GM23338 (cell line): Measurements from ENCODE around the gene PPP1R37. TPM values are rescaled to one million over a fixed set of nuclear protein-coding genes. Genes with fewer than 3 reads are reported as not detected.

Experiments used
- ATAC-seq: fragments of 200-7000 bp; cut with Tn5 transposase; 3 replicates; pipeline ENCODE4 v1.9.1; 2020
- DNase-seq: peaks from one replicate; pipeline ENCODE4 v3.0.0-alpha.2; 2015; ENCODE audit warnings: low spot score
- H2AFZ ChIP-seq: fragments of 200-600 bp; sonication (generic); 2 replicates; pipeline ENCODE4 v1.8.0; 2016; ENCODE audit warnings: antibody characterized with exemption, mild to moderate bottlenecking, moderate library complexity
- H3F3A ChIP-seq: fragments of 200-600 bp; sonication (generic); replicated peaks from 2 replicates; pipeline ENCODE4 v1.8.0; 2017; ENCODE audit warnings: antibody characterized with exemption, mixed run types, low read depth
- H3K27ac ChIP-seq: fragments of 200-600 bp; sonication (generic); 2 replicates; pipeline ENCODE4 v1.6.1; 2016; ENCODE audit warnings: low read depth
- H3K27me3 ChIP-seq: fragments of 200-600 bp; sonication (generic); 2 replicates; pipeline ENCODE4 v1.8.0; 2016; ENCODE audit warnings: mild to moderate bottlenecking, mixed run types, moderate library complexity; ENCODE audit not compliant: insufficient read depth
- H3K36me3 ChIP-seq: fragments of 200-600 bp; sonication (generic); 2 replicates; pipeline ENCODE4 v1.8.0; 2016; ENCODE audit warnings: mild to moderate bottlenecking; ENCODE audit not compliant: insufficient read depth
- H3K4me1 ChIP-seq: fragments of 200-600 bp; sonication (generic); 2 replicates; pipeline ENCODE4 v1.8.0; 2016; ENCODE audit warnings: mild to moderate bottlenecking, moderate library complexity; ENCODE audit not compliant: insufficient read depth
- H3K4me2 ChIP-seq: fragments of 200-600 bp; sonication (generic); 2 replicates; pipeline ENCODE4 v1.7.1; 2017; ENCODE audit warnings: mixed run types
- H3K4me3 ChIP-seq: fragments of 200-600 bp; sonication (generic); 2 replicates; pipeline ENCODE4 v1.6.1; 2016; ENCODE audit warnings: mixed run types
- H3K79me2 ChIP-seq: fragments of 200-600 bp; sonication (generic); replicated peaks from 2 replicates; pipeline ENCODE4 v1.8.0; 2017; ENCODE audit warnings: mild to moderate bottlenecking; ENCODE audit not compliant: insufficient read depth
- H3K9me2 ChIP-seq: fragments of 200-600 bp; sonication (generic); 2 replicates; pipeline ENCODE4 v1.8.0; 2017; ENCODE audit not compliant: insufficient read depth
- H4K20me1 ChIP-seq: fragments of 200-600 bp; sonication (generic); replicated peaks from 2 replicates; pipeline ENCODE4 v1.8.0; 2017; ENCODE audit warnings: mild to moderate bottlenecking; ENCODE audit not compliant: insufficient read depth
- H3K27ac Mint-ChIP-seq: 2 replicates; pipeline ENCODE4 v1.8.0; 2020; ENCODE audit warnings: inconsistent platforms, mild to moderate bottlenecking, moderate library complexity, mixed read lengths
- H3K27me3 Mint-ChIP-seq: 3 replicates; pipeline ENCODE4 v1.8.0; 2022; ENCODE audit warnings: low read depth, mild to moderate bottlenecking, moderate library complexity, mixed read lengths, inconsistent platforms; ENCODE audit not compliant: insufficient read depth, poor library complexity
- H3K36me3 Mint-ChIP-seq: 3 replicates; pipeline ENCODE4 v1.8.0; 2021; ENCODE audit warnings: low read depth, mild to moderate bottlenecking, inconsistent platforms, moderate library complexity, mixed read lengths
- H3K4me1 Mint-ChIP-seq: 3 replicates; pipeline ENCODE4 v1.8.0; 2020; ENCODE audit warnings: mild to moderate bottlenecking, inconsistent platforms, mixed read lengths
- H3K4me3 Mint-ChIP-seq: 3 replicates; pipeline ENCODE4 v1.8.0; 2021; ENCODE audit warnings: moderate library complexity, mild to moderate bottlenecking, inconsistent platforms, mixed read lengths
- H3K9me3 Mint-ChIP-seq: 3 replicates; pipeline ENCODE4 v1.8.0; 2020; ENCODE audit warnings: moderate library complexity, mild to moderate bottlenecking, inconsistent platforms, mixed read lengths
- CREB1 ChIP-seq: fragments of 250-450 bp; sonication (Bioruptor Pico); IDR thresholded peaks from 2 replicates; pipeline ENCODE4 v1.5.0; 2020; ENCODE audit warnings: low read depth, mild to moderate bottlenecking, moderate library complexity
- CTCF ChIP-seq, 2 experiments: fragments of 200-600 bp in 1 of 2; sonication (generic) in 1 of 2; conservative IDR thresholded peaks; 2 replicates each; pipeline versions ENCODE4 v1.5.1 to v1.6.1; 2016 to 2017; ENCODE audit warnings: antibody characterized with exemption in 2 of 2, low read depth in 2 of 2, mild to moderate bottlenecking in 2 of 2, moderate library complexity in 1 of 2
- EZH2 ChIP-seq: fragments of 200-600 bp; sonication (generic); IDR thresholded peaks from one replicate; pipeline ENCODE4 v1.8.0; 2017; ENCODE audit warnings: antibody characterized with exemption, mild to moderate bottlenecking, low read depth; ENCODE audit not compliant: unreplicated experiment
- EZH2phosphoT487 ChIP-seq: fragments of 200-600 bp; sonication (generic); IDR thresholded peaks from one replicate; pipeline ENCODE4 v1.8.1; 2018; ENCODE audit warnings: antibody characterized with exemption; ENCODE audit not compliant: unreplicated experiment
- JUNB ChIP-seq: IDR thresholded peaks from one replicate; pipeline ENCODE4 v1.6.1; 2016; ENCODE audit warnings: antibody characterized with exemption; ENCODE audit not compliant: unreplicated experiment
- NANOG ChIP-seq: IDR thresholded peaks from 2 replicates; pipeline ENCODE4 v1.6.1; 2016; ENCODE audit warnings: antibody characterized with exemption, borderline replicate concordance
- POLR2AphosphoS5 ChIP-seq: IDR thresholded peaks from 2 replicates; pipeline ENCODE4 v1.6.1; 2016; ENCODE audit warnings: antibody characterized with exemption, low read depth
- STAT1 ChIP-seq: IDR thresholded peaks from one replicate; pipeline ENCODE4 v1.6.1; 2016; ENCODE audit warnings: antibody characterized with exemption; ENCODE audit not compliant: unreplicated experiment
- ZNF114 ChIP-seq: fragments of 250-450 bp; sonication (Bioruptor Pico); IDR thresholded peaks from 2 replicates; pipeline ENCODE4 v1.5.0; 2020; ENCODE audit warnings: mild to moderate bottlenecking, moderate library complexity
- ZNF331 ChIP-seq: fragments of 250-450 bp; sonication (Bioruptor Pico); IDR thresholded peaks from 2 replicates; pipeline ENCODE4 v1.5.0; 2020; ENCODE audit warnings: low read depth, mild to moderate bottlenecking, moderate library complexity
- ZNF462 ChIP-seq: fragments of 250-450 bp; sonication (Bioruptor Pico); IDR thresholded peaks from 2 replicates; pipeline ENCODE4 v1.5.0; 2020; ENCODE audit warnings: mild to moderate bottlenecking, moderate library complexity
- polyA plus RNA-seq: library from polyadenylated mRNA; unstranded; fragments of >200 nt; fragmentation: Nextera tagmentation; extraction: Ambion mirVana; gene quantifications from 2 replicates; pipeline ENCODE4 v1.2.1, GENCODE V29; 2016
- total RNA-seq: library from RNA; depleted of rRNA; stranded (reverse); fragments of >200 nt; shearing (Covaris generic); gene quantifications from 2 replicates; pipeline ENCODE4 v1.2.3, GENCODE V29; 2014
- TF ChIP-seq, protein P1 (sequence below): IDR thresholded peaks from one replicate; pipeline ENCODE4 v1.6.1; 2018; ENCODE audit warnings: antibody characterized with exemption; ENCODE audit not compliant: unreplicated experiment
- TF ChIP-seq, protein P2 (sequence below): IDR thresholded peaks from 2 replicates; pipeline ENCODE4 v1.6.1; 2016; ENCODE audit warnings: antibody characterized with exemption

Gene PPP1R37
- total and polyA plus RNA-seq, 2 experiments from 2014 or later = 6.9 to 47.2 TPM

DNA sequence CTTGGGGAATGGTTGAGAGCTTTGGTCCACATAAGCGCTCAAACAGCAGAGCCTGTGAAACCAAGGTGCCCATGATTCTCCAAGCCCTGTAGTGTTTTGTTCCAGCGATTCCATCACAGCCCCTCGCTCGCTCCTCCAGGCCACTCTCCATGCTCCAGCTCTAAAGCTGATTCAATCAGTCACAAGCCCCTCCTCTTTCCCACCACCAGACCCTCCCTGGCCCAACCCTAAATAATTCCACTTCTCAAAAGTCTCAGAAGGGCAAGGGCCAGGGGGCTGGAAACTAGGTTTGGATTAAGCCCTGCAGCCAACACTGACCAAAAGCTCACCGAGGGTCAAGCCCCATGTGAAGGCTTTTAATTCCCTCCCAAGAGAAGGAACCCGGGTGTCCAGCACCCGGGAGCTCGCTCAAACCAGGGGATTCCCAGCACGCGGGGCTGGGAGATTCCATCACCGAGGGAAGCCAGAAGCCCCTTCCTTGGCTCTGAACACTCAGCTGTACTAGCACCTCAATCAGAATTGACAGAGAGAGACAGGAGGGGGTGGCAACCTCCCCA, 18.2 kb upstream of the PPP1R37 start:
- DNase-seq = peak; percentile 62
- Mint-ChIP-seq H3K27ac (0 out of 2 replicates have a peak overlapping the region, but pooled peaks have one; percentile 19), H3K4me1 (peaks cover 28% of the 10 kb centered on the region), H3K36me3 (peaks cover 24% of the 10 kb centered on the region), H3K27me3 (peaks cover 8% of the 10 kb centered on the region), H3K4me3 (peak overlapping the region; percentile 85), H3K9me3 (no peaks in the 10 kb centered on the region)
- Histone ChIP-seq H3K27me3 (no peaks in the 10 kb centered on the region), H2AFZ (no peak overlapping the region), H3K9me2 (no peaks in the 10 kb centered on the region), H3K79me2 (peaks cover 37% of the 10 kb centered on the region), H3F3A (peaks cover 34% of the 10 kb centered on the region), H3K4me2 (peak overlapping the region; percentile 98), H3K27ac (peak overlapping the region; percentile 70), H3K36me3 (0 out of 2 replicates have a peak, but pooled peaks cover 3% of the 10 kb centered on the region), H4K20me1 (peaks cover 13% of the 10 kb centered on the region), H3K4me3 (peak overlapping the region; percentile 85), H3K4me1 (peaks cover 35% of the 10 kb centered on the region)
- ATAC-seq = peak; percentile 1; the same call in 1 of the 3 replicates
- TF ChIP-seq, protein P1, sequence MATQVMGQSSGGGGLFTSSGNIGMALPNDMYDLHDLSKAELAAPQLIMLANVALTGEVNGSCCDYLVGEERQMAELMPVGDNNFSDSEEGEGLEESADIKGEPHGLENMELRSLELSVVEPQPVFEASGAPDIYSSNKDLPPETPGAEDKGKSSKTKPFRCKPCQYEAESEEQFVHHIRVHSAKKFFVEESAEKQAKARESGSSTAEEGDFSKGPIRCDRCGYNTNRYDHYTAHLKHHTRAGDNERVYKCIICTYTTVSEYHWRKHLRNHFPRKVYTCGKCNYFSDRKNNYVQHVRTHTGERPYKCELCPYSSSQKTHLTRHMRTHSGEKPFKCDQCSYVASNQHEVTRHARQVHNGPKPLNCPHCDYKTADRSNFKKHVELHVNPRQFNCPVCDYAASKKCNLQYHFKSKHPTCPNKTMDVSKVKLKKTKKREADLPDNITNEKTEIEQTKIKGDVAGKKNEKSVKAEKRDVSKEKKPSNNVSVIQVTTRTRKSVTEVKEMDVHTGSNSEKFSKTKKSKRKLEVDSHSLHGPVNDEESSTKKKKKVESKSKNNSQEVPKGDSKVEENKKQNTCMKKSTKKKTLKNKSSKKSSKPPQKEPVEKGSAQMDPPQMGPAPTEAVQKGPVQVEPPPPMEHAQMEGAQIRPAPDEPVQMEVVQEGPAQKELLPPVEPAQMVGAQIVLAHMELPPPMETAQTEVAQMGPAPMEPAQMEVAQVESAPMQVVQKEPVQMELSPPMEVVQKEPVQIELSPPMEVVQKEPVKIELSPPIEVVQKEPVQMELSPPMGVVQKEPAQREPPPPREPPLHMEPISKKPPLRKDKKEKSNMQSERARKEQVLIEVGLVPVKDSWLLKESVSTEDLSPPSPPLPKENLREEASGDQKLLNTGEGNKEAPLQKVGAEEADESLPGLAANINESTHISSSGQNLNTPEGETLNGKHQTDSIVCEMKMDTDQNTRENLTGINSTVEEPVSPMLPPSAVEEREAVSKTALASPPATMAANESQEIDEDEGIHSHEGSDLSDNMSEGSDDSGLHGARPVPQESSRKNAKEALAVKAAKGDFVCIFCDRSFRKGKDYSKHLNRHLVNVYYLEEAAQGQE = no peak
- TF ChIP-seq CREB1 (CRISPR knock-in tag) (no peak), CTCF (conservative IDR thresholded peaks at IDR 0.05; ENCODE audit: low read depth in 2 of 2) (no peak), ZNF462 (CRISPR knock-in tag) (no peak), POLR2AphosphoS5 (no peak), NANOG (no peak), JUNB (no peak), EZH2phosphoT487 (no peak), ZNF331 (CRISPR knock-in tag) (no peak), ZNF114 (CRISPR knock-in tag) (no peak), EZH2 (no peak), STAT1 (no peak)
- TF ChIP-seq, protein P2, sequence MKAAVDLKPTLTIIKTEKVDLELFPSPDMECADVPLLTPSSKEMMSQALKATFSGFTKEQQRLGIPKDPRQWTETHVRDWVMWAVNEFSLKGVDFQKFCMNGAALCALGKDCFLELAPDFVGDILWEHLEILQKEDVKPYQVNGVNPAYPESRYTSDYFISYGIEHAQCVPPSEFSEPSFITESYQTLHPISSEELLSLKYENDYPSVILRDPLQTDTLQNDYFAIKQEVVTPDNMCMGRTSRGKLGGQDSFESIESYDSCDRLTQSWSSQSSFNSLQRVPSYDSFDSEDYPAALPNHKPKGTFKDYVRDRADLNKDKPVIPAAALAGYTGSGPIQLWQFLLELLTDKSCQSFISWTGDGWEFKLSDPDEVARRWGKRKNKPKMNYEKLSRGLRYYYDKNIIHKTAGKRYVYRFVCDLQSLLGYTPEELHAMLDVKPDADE = no peak
